ENCODE measurements around the gene UNC5A.

DNA sequence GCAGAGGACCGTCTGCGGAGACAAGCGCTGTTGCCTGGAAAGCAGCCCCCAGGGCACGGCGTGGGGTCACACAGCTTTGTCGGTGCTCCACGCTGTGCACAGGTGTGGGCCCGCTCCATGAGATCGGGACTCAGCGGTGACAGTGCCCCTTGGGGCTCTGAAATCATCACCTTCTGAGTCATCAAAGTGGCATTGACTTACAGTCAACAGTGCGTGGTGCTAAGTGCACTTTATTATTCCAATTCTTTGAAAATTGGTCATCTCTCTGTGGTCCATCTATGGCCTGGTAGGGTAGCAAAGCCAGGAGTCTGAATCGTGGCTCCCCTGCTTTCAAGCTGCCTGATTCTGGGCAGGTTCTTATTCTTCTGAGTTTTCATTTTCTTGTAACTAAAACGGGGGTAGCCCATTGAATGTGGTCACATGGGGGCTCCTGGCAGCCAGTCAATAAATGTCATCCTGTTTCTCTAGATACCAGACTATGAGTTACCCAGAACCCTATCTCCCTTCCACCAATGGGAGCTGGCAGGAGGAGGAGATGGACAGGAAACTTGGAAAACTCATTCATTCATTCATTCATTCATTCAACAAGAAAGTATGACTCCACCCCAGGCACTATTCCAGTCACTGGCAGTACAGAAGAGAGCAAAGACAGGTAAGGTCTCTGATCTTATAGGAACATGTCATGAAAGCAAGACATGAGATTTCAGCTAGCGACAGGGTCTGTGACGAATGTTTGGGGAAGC lies 20.3 kb upstream of the UNC5A start:
- TF ChIP-seq, protein P1, sequence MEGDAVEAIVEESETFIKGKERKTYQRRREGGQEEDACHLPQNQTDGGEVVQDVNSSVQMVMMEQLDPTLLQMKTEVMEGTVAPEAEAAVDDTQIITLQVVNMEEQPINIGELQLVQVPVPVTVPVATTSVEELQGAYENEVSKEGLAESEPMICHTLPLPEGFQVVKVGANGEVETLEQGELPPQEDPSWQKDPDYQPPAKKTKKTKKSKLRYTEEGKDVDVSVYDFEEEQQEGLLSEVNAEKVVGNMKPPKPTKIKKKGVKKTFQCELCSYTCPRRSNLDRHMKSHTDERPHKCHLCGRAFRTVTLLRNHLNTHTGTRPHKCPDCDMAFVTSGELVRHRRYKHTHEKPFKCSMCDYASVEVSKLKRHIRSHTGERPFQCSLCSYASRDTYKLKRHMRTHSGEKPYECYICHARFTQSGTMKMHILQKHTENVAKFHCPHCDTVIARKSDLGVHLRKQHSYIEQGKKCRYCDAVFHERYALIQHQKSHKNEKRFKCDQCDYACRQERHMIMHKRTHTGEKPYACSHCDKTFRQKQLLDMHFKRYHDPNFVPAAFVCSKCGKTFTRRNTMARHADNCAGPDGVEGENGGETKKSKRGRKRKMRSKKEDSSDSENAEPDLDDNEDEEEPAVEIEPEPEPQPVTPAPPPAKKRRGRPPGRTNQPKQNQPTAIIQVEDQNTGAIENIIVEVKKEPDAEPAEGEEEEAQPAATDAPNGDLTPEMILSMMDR (IDR thresholded peaks at IDR 0.05), result no peak
- no peak for TF ChIP-seq EP300 (IDR thresholded peaks at IDR 0.05)
